ENCODE data around the gene DGKH.

The DGKH gene

DNA sequence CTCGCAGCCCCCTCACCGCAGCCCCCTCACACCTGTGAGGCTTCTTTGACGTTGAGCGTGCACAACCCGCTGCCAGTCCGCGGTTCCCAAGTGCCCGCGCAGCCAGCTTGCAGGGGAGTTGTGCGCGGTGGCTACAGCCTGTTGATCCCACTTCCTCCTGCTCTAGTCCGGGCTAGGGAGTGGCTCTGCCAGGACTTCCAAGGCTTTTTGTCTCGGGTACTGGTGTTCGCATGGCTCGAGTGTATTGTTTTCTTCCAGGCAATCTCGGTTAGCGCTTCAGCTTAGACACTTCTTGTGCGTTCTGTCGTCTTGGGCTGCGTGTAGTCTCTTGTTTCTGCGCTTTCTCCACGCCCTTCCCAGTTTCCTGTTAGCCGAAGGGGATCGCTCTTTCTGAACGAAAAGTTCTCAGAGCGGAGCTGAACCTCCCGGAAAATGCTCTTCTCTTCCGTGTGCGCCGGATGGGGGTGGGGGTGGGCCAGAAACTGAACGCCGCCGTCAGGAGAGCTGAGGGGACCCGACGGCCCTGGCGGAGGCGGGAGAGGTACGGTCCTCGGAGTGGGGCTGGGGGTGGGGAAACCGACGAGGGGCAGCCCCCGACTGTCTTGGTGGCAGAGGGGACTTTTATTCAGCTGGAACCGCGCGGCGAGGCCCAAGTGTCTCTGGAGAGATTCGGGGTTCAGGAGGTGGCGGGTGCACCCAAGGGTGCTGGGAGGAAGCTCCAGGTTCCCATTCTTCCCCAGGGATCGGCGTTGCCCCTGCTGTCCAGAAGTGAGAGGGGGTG, 697 bp upstream of the DGKH start:
- H2AFZ ChIP-seq (ENCODE audit: low read depth, low read length) = peak overlapping the region; percentile 79
- no peaks in the 10 kb centered on the region for H3K9me3 ChIP-seq (ENCODE audit: low read length)
- H3K4me3 ChIP-seq (ENCODE audit: low read length) = peak overlapping the region; percentile 53
- H3K36me3 ChIP-seq (ENCODE audit: insufficient read depth, low read length) = no peaks in the 10 kb centered on the region
- peaks cover 11% of the 10 kb centered on the region for H3K4me1 ChIP-seq (ENCODE audit: insufficient read depth, low read length)
- no peaks in the 10 kb centered on the region for H3K27me3 ChIP-seq (ENCODE audit: insufficient read depth, low read length)

GRCh38 chr13:42048684-42049453, 421 bp downstream of the DGKH start:
- H2AFZ ChIP-seq (ENCODE audit: low read depth, low read length) = peak overlapping the region; percentile 79
- no peaks in the 10 kb centered on the region for H3K9me3 ChIP-seq (ENCODE audit: low read length)
- peak overlapping the region; percentile 56 for H3K4me3 ChIP-seq (ENCODE audit: low read length)
- no peaks in the 10 kb centered on the region for H3K27me3 ChIP-seq (ENCODE audit: insufficient read depth, low read length)
- H3K36me3 ChIP-seq (ENCODE audit: insufficient read depth, low read length) = no peaks in the 10 kb centered on the region
- H3K4me1 ChIP-seq (ENCODE audit: insufficient read depth, low read length) = peaks cover 11% of the 10 kb centered on the region

DNA sequence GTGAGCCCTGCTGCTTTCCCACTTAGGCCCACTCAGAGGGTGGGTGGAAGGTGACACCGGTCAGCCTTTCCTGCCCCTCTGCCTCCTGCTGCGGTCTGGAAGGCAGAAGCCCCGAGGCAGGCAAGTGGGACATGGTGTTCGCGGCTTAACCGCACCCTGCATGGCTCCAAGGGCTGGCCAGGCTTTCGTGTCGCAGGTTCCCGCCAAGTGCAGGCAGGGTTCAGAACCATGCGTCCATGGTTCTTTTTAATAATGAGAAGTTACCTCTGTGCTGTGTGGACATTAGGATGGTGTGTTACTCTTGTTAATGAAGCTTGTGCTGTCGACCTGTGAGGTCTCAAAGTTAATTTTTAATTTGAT, 986 bp downstream of the DGKH start:
- Histone ChIP-seq H3K36me3 (ENCODE audit: insufficient read depth, low read length) (no peaks in the 10 kb centered on the region), H3K9me3 (ENCODE audit: low read length) (no peaks in the 10 kb centered on the region), H3K27me3 (ENCODE audit: insufficient read depth, low read length) (no peaks in the 10 kb centered on the region), H2AFZ (ENCODE audit: low read depth, low read length) (peak overlapping the region; percentile 78), H3K4me3 (ENCODE audit: low read length) (peak overlapping the region; percentile 56), H3K4me1 (ENCODE audit: insufficient read depth, low read length) (peaks cover 11% of the 10 kb centered on the region)

DNA sequence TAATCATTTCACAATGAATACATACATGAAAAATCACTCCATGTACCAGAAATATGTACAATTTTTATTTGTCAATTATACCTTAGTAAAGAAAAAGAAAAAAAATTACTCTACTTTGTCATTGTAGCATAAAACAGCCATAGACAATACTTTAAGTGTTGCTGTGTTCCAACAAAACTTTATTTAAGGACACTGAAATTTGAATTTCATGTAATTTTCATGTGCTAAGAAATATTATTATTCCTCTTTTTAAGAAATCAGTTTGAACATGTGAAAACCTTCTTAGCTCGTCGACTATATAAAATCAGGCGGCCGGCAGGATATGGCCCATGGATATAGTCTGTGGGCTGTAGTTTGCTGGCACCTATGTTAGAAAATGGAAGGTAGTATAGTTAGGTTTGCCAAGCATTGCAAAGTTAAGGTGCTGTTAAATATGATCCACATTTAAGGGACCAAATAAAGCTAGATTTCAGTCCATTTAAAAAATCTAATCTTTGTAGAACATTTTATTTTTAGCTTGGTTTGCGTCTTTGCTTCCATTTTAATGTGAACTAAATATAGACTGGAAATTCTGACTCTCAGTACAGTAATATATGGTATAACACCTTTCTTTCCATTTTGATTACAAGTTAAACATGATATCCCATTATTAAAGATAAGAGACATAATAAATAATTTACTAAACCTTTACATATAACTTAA, 6.5 kb downstream of the DGKH start:
- Histone ChIP-seq H3K36me3 (ENCODE audit: insufficient read depth, low read length) (no peaks in the 10 kb centered on the region), H2AFZ (ENCODE audit: low read depth, low read length) (no peak overlapping the region), H3K27me3 (ENCODE audit: insufficient read depth, low read length) (no peaks in the 10 kb centered on the region), H3K9me3 (ENCODE audit: low read length) (peaks cover 2% of the 10 kb centered on the region), H3K4me3 (ENCODE audit: low read length) (no peak overlapping the region), H3K4me1 (ENCODE audit: insufficient read depth, low read length) (no peaks in the 10 kb centered on the region)

DNA sequence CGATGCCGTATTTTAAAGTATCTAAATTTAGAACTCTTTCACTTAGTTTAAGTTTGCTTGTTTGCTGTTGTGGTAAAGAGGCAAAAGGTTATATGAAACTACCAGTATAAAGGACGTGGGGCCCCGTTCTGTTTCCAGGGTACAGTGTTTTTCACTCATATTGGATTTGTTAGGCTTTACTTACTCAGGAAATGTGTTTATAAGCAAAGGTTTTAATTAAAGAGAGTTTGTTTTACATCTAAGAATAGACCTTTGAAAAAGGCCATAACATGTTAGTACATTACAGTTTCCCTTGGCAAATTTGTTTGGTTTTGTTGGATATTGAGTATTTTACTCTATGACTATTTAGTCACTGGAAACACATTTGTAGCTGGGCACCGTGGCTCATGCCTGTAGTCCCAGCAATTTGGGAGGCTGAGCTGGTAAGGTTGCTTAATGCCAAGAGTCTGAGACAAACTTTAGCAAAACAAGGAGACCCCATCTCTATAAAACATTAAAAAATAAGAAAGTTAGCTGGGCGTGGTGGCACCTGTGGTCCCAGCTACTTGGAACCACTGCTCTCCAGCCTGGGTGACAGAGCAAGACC, 7.1 kb downstream of the DGKH start:
- peaks cover 2% of the 10 kb centered on the region for H3K9me3 ChIP-seq (ENCODE audit: low read length)
- H3K27me3 ChIP-seq (ENCODE audit: insufficient read depth, low read length) = no peaks in the 10 kb centered on the region
- H3K4me3 ChIP-seq (ENCODE audit: low read length) = no peak overlapping the region
- no peaks in the 10 kb centered on the region for H3K4me1 ChIP-seq (ENCODE audit: insufficient read depth, low read length)
- H3K36me3 ChIP-seq (ENCODE audit: insufficient read depth, low read length) = no peaks in the 10 kb centered on the region
- H2AFZ ChIP-seq (ENCODE audit: low read depth, low read length) = no peak overlapping the region

- Histone ChIP-seq H2AFZ (ENCODE audit: low read depth, low read length) (no peak overlapping the region), H3K4me1 (ENCODE audit: insufficient read depth, low read length) (no peaks in the 10 kb centered on the region), H3K36me3 (ENCODE audit: insufficient read depth, low read length) (no peaks in the 10 kb centered on the region), H3K9me3 (ENCODE audit: low read length) (peaks cover 2% of the 10 kb centered on the region), H3K4me3 (ENCODE audit: low read length) (no peak overlapping the region), H3K27me3 (ENCODE audit: insufficient read depth, low read length) (no peaks in the 10 kb centered on the region)
Measured at GRCh38 chr13:42056146-42056545, 7.7 kb downstream of the DGKH start.

- Histone ChIP-seq H2AFZ (ENCODE audit: low read depth, low read length) (no peak overlapping the region), H3K4me1 (ENCODE audit: insufficient read depth, low read length) (no peaks in the 10 kb centered on the region), H3K36me3 (ENCODE audit: insufficient read depth, low read length) (no peaks in the 10 kb centered on the region)
Measured at GRCh38 chr13:42056583-42056982, 8.1 kb downstream of the DGKH start.

DNA sequence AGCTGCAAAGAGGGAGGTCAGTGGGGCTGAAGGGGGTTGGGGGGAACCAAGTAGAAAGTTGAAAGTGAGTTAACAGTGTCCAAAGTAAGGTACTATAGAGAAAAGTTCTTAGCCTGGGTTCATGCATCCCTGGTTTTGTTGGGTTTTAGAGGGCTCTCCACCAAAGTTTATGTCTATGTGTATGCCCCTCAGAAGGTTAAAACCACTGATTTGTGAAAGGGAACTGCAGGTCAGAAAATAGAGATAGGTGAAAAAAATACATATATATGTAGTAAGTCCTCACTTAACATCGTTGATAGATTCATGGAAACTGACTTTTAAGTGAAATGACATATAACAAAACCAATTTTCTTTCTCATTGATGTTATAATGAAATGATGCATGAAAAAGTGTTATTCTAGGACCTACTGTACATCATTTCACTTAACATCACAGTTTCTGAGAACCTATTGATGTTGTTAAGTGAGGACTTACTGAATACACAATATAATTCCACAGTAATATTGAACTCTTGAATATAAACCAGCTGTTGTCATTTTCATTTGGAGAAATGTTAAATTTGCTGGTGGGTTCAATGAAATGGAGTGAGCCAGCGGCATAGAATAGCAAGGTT, 9.6 kb downstream of the DGKH start:
- Histone ChIP-seq H3K27me3 (ENCODE audit: insufficient read depth, low read length) (no peaks in the 10 kb centered on the region), H2AFZ (ENCODE audit: low read depth, low read length) (no peak overlapping the region), H3K36me3 (ENCODE audit: insufficient read depth, low read length) (no peaks in the 10 kb centered on the region), H3K9me3 (ENCODE audit: low read length) (peaks cover 2% of the 10 kb centered on the region), H3K4me1 (ENCODE audit: insufficient read depth, low read length) (no peaks in the 10 kb centered on the region), H3K4me3 (ENCODE audit: low read length) (no peak overlapping the region)

More at GRCh38 chr13:42056583-42056982, 8.1 kb downstream of the DGKH start:
- H3K4me3 ChIP-seq (ENCODE audit: low read length) = no peak overlapping the region
- no peaks in the 10 kb centered on the region for H3K27me3 ChIP-seq (ENCODE audit: insufficient read depth, low read length)
- peaks cover 2% of the 10 kb centered on the region for H3K9me3 ChIP-seq (ENCODE audit: low read length)

GRCh38 chr13:42061943-42062342, 13.5 kb downstream of the DGKH start:
- peaks cover 2% of the 10 kb centered on the region for H3K9me3 ChIP-seq (ENCODE audit: low read length)
- H3K4me3 ChIP-seq (ENCODE audit: low read length) = no peak overlapping the region
- H3K27me3 ChIP-seq (ENCODE audit: insufficient read depth, low read length) = no peaks in the 10 kb centered on the region
- peaks cover 7% of the 10 kb centered on the region for H3K36me3 ChIP-seq (ENCODE audit: insufficient read depth, low read length)
- H2AFZ ChIP-seq (ENCODE audit: low read depth, low read length) = no peak overlapping the region
- no peaks in the 10 kb centered on the region for H3K4me1 ChIP-seq (ENCODE audit: insufficient read depth, low read length)

- no peak overlapping the region for H2AFZ ChIP-seq (ENCODE audit: low read depth, low read length)
- H3K4me3 ChIP-seq (ENCODE audit: low read length) = no peak overlapping the region
- no peaks in the 10 kb centered on the region for H3K4me1 ChIP-seq (ENCODE audit: insufficient read depth, low read length)
- no peaks in the 10 kb centered on the region for H3K27me3 ChIP-seq (ENCODE audit: insufficient read depth, low read length)
- peaks cover 7% of the 10 kb centered on the region for H3K36me3 ChIP-seq (ENCODE audit: insufficient read depth, low read length)
- H3K9me3 ChIP-seq (ENCODE audit: low read length) = peaks cover 2% of the 10 kb centered on the region
Measured at GRCh38 chr13:42063105-42063504, 14.7 kb downstream of the DGKH start.

GRCh38 chr13:42064259-42064658, 15.8 kb downstream of the DGKH start:
- Histone ChIP-seq H3K4me3 (ENCODE audit: low read length) (no peak overlapping the region), H3K36me3 (ENCODE audit: insufficient read depth, low read length) (peaks cover 7% of the 10 kb centered on the region), H3K4me1 (ENCODE audit: insufficient read depth, low read length) (peaks cover 3% of the 10 kb centered on the region), H3K27me3 (ENCODE audit: insufficient read depth, low read length) (no peaks in the 10 kb centered on the region), H3K9me3 (ENCODE audit: low read length) (no peaks in the 10 kb centered on the region), H2AFZ (ENCODE audit: low read depth, low read length) (no peak overlapping the region)

DNA sequence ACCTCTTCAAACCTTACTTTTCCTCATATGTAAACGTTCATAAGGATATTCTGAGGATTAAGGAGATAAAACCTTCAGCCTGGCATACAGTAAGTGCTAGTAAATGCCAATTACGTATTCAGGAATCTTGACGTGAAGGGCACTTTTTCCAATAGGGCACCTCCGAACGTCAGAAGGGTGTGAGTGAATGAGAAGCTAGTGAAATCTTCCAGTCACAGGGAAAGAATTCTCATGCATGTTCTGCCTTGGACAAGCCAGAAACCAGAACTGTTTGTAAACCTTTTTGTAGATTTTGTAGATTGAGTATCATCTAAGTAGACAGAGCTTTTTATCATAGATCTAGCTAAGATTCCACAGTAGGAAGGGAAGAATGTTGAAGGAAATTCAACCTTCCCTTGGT, 16.5 kb downstream of the DGKH start:
- H2AFZ ChIP-seq (ENCODE audit: low read depth, low read length) = no peak overlapping the region
- H3K9me3 ChIP-seq (ENCODE audit: low read length) = no peaks in the 10 kb centered on the region
- peaks cover 7% of the 10 kb centered on the region for H3K36me3 ChIP-seq (ENCODE audit: insufficient read depth, low read length)
- no peak overlapping the region for H3K4me3 ChIP-seq (ENCODE audit: low read length)
- H3K4me1 ChIP-seq (ENCODE audit: insufficient read depth, low read length) = peaks cover 3% of the 10 kb centered on the region
- no peaks in the 10 kb centered on the region for H3K27me3 ChIP-seq (ENCODE audit: insufficient read depth, low read length)

All from neuron (in vitro differentiated cells).